ENCODE data around the gene BLTP2.

BLTP2 gene

GRCh38 chr17:28682655-28683054 is 37.7 kb upstream of the BLTP2 start:
- TF ChIP-seq CTCF (IDR thresholded peaks at IDR 0.05) (no peak), ZFX (IDR thresholded peaks at IDR 0.05; ENCODE audit: borderline replicate concordance) (no peak)
- no peak overlapping the region for H3K27ac ChIP-seq

- TF ChIP-seq CTCF (IDR thresholded peaks at IDR 0.05), result peak; percentile 63
- TF ChIP-seq ZFX (IDR thresholded peaks at IDR 0.05; ENCODE audit: borderline replicate concordance), result no peak
- H3K27ac ChIP-seq, result no peak overlapping the region
Observed at GRCh38 chr17:28675980-28676379, 31.0 kb upstream of the BLTP2 start.

GRCh38 chr17:28675490-28675889 is 30.5 kb upstream of the BLTP2 start:
- TF ChIP-seq ZFX (IDR thresholded peaks at IDR 0.05; ENCODE audit: borderline replicate concordance) (no peak), CTCF (IDR thresholded peaks at IDR 0.05) (no peak)
- H3K27ac ChIP-seq, result no peak overlapping the region

- H3K27ac ChIP-seq, result no peak overlapping the region
- no peak for TF ChIP-seq CTCF (IDR thresholded peaks at IDR 0.05)
- no peak for TF ChIP-seq ZFX (IDR thresholded peaks at IDR 0.05; ENCODE audit: borderline replicate concordance)
Observed at GRCh38 chr17:28669918-28670317, 25.0 kb upstream of the BLTP2 start.

DNA sequence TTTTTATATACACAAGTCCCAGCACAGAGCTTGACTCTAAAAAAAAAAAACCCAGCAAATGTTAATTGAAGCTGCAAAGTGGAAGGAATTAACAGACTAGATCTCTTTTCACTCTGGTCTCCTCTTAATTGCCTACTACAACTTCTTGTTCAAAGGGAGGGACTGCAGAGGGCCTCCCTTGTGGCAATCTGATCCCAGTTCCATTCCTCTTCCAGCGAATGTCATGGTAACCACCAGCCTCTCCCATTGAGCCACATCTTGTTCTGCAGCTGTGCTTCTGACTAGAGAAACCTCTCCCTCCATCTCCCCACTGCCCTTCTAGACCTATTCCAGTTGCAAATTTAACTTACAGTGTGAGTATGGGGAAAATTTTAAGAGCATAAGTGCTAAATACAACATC is 22.9 kb upstream of the BLTP2 start:
- TF ChIP-seq ZFX (IDR thresholded peaks at IDR 0.05; ENCODE audit: borderline replicate concordance) (no peak), CTCF (IDR thresholded peaks at IDR 0.05) (no peak)
- no peak overlapping the region for H3K27ac ChIP-seq

DNA sequence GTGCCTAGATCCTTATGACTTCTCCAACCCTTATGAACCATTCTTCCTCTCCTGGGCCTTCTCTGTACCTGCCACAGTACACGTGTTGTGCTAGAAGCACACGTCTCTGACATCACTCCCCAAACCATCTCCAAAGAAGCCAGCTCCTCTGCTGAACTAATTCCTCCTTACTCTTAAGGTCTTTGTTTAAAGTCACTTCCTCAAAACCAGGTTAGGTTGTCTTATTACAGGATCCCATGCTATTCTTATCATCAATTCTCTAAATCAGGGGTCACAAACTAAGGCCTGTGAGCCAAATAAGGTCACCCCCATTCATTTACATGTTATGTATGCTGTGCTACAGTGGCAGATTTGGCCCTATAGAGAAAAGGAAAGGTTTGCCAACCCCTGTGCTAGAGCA is 21.0 kb upstream of the BLTP2 start:
- no peak overlapping the region for H3K27ac ChIP-seq
- TF ChIP-seq ZFX (IDR thresholded peaks at IDR 0.05; ENCODE audit: borderline replicate concordance) (no peak), CTCF (IDR thresholded peaks at IDR 0.05) (no peak)

GRCh38 chr17:28663723-28664122 is 18.8 kb upstream of the BLTP2 start:
- TF ChIP-seq ZFX (IDR thresholded peaks at IDR 0.05; ENCODE audit: borderline replicate concordance) (no peak), CTCF (IDR thresholded peaks at IDR 0.05) (no peak)
- H3K27ac ChIP-seq, result no peak overlapping the region

Data from 22Rv1 (cell line).